GM13977 (cell line): ENCODE data around the gene CSNK2A2.

ENCODE experiments used
- DNase-seq: peaks from one replicate; pipeline ENCODE4 v3.0.0; 2012; ENCODE audit warnings: low spot score
- in situ Hi-C: fragments of 300-500 bp; cut with MboI; formaldehyde crosslinking; loops from one replicate; pipeline ENCODE4 v1.12.0; 2022; ENCODE audit warnings: low sequenced_read_pairs, low pct_unique_long_range_greater_than_20kb, mixed read lengths, inconsistent platforms; ENCODE audit not compliant: unreplicated experiment
- TF ChIP-seq, protein P1 (sequence below): IDR thresholded peaks from 2 replicates; pipeline ENCODE4 v1.5.1; 2012; ENCODE audit warnings: mild to moderate bottlenecking, control low read depth; ENCODE audit not compliant: insufficient read depth; ENCODE audit errors: extremely low read depth, missing control alignments

Gene CSNK2A2

DNA sequence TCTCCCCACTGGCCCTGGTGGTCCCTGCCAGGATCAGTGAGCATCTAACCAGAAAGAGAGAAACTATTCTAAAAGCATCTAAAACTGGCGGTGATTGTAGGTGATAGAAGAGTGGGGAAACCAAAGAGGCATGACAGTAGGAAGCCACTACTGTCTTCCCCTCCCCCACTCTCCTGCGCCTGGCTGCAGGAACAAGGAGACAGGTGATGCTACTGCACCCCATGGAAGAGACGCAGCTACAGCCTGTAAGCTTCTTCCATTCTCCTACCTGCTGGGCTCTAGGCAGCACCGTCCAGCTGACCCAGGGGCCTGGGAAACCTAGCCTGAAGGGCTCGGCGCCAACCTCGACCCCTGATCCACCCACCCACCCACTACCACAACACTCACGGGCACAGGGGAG, 32.4 kb upstream of the CSNK2A2 start:
- in situ Hi-C loops: no loop called here
- DNase-seq: no peak
- TF ChIP-seq, protein P1, sequence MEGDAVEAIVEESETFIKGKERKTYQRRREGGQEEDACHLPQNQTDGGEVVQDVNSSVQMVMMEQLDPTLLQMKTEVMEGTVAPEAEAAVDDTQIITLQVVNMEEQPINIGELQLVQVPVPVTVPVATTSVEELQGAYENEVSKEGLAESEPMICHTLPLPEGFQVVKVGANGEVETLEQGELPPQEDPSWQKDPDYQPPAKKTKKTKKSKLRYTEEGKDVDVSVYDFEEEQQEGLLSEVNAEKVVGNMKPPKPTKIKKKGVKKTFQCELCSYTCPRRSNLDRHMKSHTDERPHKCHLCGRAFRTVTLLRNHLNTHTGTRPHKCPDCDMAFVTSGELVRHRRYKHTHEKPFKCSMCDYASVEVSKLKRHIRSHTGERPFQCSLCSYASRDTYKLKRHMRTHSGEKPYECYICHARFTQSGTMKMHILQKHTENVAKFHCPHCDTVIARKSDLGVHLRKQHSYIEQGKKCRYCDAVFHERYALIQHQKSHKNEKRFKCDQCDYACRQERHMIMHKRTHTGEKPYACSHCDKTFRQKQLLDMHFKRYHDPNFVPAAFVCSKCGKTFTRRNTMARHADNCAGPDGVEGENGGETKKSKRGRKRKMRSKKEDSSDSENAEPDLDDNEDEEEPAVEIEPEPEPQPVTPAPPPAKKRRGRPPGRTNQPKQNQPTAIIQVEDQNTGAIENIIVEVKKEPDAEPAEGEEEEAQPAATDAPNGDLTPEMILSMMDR: no peak

DNA sequence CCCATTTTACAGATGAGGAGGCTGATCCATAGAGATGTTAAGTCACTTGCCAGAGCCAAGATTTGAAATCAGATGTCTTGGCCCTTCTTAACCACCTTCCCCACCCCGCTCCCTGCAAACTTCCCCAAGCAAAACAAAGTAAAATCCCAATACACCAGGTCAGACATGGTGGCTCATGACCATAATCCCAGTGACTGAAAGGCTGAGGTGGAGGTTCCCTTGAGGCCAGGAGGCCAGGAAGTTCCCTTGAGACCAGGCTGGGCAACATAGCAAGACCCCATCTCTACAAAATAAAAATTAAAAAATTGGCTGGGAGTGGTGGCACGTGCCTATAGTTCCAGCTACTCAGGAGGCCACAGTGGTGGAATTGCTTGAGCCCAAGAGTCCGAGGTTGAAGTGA, 28.9 kb upstream of the CSNK2A2 start:
- TF ChIP-seq, protein P1: no peak
- DNase-seq: no peak
- in situ Hi-C loops: no loop called here

- TF ChIP-seq, protein P1: no peak
- no peak for DNase-seq
- in situ Hi-C loops: no loop called here
Measured at GRCh38 chr16:58225965-58226602, 28.2 kb upstream of the CSNK2A2 start.

DNA sequence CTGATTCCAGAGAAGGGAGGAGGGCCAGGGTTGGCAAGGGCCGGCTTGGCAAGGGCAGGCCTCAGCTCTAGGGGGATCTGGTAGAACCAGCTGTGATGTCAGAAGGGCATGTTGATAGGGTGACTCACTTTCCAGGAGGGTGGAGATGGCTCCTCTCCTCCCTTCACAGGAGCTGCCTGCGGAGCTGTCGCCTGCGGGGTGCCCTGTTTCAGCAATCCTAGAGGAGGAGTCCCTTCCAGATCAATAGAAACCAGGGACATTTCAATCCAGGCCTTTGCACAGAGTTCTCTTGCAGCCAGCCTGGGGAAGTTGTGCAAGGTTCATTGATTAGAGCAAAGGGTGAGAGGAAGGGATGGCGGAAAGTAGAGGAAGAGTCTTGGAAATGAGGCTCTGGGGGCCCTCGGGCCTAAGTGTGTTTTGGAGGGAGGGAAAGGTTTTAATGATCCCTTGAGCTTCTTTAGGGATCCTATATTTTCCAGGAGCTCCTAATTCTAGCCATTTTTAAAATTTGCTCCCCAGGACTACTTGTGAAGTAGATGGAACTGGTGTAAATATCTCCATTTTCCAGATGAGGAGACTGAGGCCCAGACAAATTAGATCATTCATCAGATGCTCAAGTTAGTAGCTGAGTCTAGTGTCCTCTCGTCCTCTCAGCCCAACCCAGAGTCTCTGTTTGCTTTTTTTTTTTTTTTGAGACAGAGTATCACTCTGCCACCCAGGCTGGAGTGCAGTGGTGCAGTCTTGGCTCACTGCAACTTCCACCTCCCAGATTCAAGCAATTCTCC, 24.8 kb upstream of the CSNK2A2 start:
- DNase-seq: no peak
- TF ChIP-seq, protein P1: no peak
- in situ Hi-C loops: no loop called here

GRCh38 chr16:58219432-58219831, 21.5 kb upstream of the CSNK2A2 start:
- in situ Hi-C loops: no loop called here
- TF ChIP-seq, protein P1: no peak
- DNase-seq: no peak

- DNase-seq: no peak
- in situ Hi-C loops: no loop called here
- TF ChIP-seq, protein P1: no peak
Measured at GRCh38 chr16:58218786-58219185, 20.9 kb upstream of the CSNK2A2 start.
